ENCODE data around the gene KLK3. TPM values are rescaled to one million over a fixed set of nuclear protein-coding genes. Genes with fewer than 3 reads are reported as not detected.

The KLK3 gene
- total and polyA plus RNA-seq, 2 of the 13 experiments (the other 11 are each of a cell fraction or from before 2014, with no cell fraction given): not detected

DNA sequence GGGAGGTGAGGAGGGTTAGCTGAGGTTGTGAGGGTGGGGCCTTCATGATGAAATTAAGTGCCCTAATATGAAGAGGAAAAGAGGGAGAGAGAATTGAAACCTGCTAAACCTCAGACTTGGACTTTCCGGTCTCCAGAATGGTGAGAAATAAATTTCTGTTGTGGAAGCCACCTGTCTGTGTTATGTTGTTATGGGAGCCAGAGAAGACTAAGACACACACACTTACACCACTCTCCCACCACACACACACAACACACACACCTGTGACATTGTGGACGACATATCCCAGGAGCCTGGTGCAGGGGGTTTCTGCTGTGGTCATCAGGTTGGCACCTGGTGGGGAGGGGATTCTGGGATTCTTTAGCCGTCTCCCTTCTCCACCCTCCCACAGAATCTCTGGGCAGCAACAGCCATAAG lies 42.5 kb downstream of the KLK3 start:
- no TSS peak for BruUV-seq (replicated peaks)
- DNase-seq (ENCODE audit: low spot score): no peak
- in situ Hi-C loops (cut with HindIII; ENCODE audit: extremely low pct_ligation_motif_present, low pct_unique_long_range_greater_than_20kb): no loop called here
- no peak for ATAC-seq
- Histone ChIP-seq H3K9ac (ENCODE audit: insufficient read depth, low read depth, low read length) (no peak overlapping the region), H4K20me1 (ENCODE audit: insufficient read depth, low read length) (no peaks in the 10 kb centered on the region), H3K4me3 (replicated peaks in 1 of 3; ENCODE audit: insufficient read depth in 1 of 3, low read depth in 2 of 3, low read length in 3 of 3) (no peak overlapping the region), H3K27ac (ENCODE audit: extremely low read length, insufficient read depth, low read length) (no peak overlapping the region), H2AFZ (ENCODE audit: low read length) (no peak overlapping the region), H3K27me3 (ENCODE audit: control insufficient read depth in 1 of 2, insufficient read depth in 2 of 2, low read length in 2 of 2) (no peaks in the 10 kb centered on the region; a peak in 2 of 5 replicates), H3K36me3 (replicated peaks in 1 of 2; ENCODE audit: control insufficient read depth in 1 of 2, insufficient read depth in 2 of 2, low read length in 2 of 2) (no peaks in the 10 kb centered on the region), H3K79me2 (ENCODE audit: insufficient read depth, low read length) (no peaks in the 10 kb centered on the region), H3K9me3 (ENCODE audit: low read length) (no peaks in the 10 kb centered on the region), H3K4me2 (ENCODE audit: low read depth, low read length) (no peak overlapping the region), H3K4me1 (ENCODE audit: insufficient read depth, low read length) (no peaks in the 10 kb centered on the region)
- ChIA-PET CTCF (ENCODE audit: low intra/inter-chr PET ratio, low total read pairs) (no interaction called here), POLR2A (no interaction called here)
- FAIRE-seq: no peak
- WGBS (ENCODE audit: low lambda C conversion rate): 9% methylated on average over 3 of the region's 3 CpGs
- no peak for TF ChIP-seq ZNF572 (CRISPR knock-in tag; IDR thresholded peaks at IDR 0.05)
- no peak for TF ChIP-seq SRF (IDR thresholded peaks at IDR 0.05; ENCODE audit: low read depth, low read length)
- TF ChIP-seq, protein P1, sequence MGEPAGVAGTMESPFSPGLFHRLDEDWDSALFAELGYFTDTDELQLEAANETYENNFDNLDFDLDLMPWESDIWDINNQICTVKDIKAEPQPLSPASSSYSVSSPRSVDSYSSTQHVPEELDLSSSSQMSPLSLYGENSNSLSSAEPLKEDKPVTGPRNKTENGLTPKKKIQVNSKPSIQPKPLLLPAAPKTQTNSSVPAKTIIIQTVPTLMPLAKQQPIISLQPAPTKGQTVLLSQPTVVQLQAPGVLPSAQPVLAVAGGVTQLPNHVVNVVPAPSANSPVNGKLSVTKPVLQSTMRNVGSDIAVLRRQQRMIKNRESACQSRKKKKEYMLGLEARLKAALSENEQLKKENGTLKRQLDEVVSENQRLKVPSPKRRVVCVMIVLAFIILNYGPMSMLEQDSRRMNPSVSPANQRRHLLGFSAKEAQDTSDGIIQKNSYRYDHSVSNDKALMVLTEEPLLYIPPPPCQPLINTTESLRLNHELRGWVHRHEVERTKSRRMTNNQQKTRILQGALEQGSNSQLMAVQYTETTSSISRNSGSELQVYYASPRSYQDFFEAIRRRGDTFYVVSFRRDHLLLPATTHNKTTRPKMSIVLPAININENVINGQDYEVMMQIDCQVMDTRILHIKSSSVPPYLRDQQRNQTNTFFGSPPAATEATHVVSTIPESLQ (CRISPR knock-in tag; conservative IDR thresholded peaks at IDR 0.05): no peak
- TF ChIP-seq, protein P2, sequence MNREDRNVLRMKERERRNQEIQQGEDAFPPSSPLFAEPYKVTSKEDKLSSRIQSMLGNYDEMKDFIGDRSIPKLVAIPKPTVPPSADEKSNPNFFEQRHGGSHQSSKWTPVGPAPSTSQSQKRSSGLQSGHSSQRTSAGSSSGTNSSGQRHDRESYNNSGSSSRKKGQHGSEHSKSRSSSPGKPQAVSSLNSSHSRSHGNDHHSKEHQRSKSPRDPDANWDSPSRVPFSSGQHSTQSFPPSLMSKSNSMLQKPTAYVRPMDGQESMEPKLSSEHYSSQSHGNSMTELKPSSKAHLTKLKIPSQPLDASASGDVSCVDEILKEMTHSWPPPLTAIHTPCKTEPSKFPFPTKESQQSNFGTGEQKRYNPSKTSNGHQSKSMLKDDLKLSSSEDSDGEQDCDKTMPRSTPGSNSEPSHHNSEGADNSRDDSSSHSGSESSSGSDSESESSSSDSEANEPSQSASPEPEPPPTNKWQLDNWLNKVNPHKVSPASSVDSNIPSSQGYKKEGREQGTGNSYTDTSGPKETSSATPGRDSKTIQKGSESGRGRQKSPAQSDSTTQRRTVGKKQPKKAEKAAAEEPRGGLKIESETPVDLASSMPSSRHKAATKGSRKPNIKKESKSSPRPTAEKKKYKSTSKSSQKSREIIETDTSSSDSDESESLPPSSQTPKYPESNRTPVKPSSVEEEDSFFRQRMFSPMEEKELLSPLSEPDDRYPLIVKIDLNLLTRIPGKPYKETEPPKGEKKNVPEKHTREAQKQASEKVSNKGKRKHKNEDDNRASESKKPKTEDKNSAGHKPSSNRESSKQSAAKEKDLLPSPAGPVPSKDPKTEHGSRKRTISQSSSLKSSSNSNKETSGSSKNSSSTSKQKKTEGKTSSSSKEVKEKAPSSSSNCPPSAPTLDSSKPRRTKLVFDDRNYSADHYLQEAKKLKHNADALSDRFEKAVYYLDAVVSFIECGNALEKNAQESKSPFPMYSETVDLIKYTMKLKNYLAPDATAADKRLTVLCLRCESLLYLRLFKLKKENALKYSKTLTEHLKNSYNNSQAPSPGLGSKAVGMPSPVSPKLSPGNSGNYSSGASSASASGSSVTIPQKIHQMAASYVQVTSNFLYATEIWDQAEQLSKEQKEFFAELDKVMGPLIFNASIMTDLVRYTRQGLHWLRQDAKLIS (CRISPR knock-in tag; IDR thresholded peaks at IDR 0.05): no peak
- no peak for TF ChIP-seq PRPF4 (IDR thresholded peaks at IDR 0.05; ENCODE audit: low read depth, low read length, poor library complexity, severe bottlenecking)
- TF ChIP-seq CBFB (CRISPR knock-in tag; IDR thresholded peaks at IDR 0.05): no peak
- no peak for TF ChIP-seq GZF1 (CRISPR knock-in tag; IDR thresholded peaks at IDR 0.05)
- no peak for TF ChIP-seq NONO (IDR thresholded peaks at IDR 0.05)
- TF ChIP-seq NONO (CRISPR knock-in tag; conservative IDR thresholded peaks at IDR 0.05): no peak
- TF ChIP-seq NR2F1 (CRISPR knock-in tag; IDR thresholded peaks at IDR 0.05): no peak
- intact Hi-C loops (cut with micrococcal nuclease; ENCODE audit: unreplicated experiment): no loop called here

All from HepG2 (cell line).